COR-L47 (cell line): ENCODE measurements around the gene C16orf87.
A peak's percentile ranks its signal among the peaks of the same experiment; 100 is the strongest.

Experiments
- DNase-seq: peaks from one replicate; lab custom pipeline; 2025; lab: John Stamatoyannopoulos, UW

Gene C16orf87

DNA sequence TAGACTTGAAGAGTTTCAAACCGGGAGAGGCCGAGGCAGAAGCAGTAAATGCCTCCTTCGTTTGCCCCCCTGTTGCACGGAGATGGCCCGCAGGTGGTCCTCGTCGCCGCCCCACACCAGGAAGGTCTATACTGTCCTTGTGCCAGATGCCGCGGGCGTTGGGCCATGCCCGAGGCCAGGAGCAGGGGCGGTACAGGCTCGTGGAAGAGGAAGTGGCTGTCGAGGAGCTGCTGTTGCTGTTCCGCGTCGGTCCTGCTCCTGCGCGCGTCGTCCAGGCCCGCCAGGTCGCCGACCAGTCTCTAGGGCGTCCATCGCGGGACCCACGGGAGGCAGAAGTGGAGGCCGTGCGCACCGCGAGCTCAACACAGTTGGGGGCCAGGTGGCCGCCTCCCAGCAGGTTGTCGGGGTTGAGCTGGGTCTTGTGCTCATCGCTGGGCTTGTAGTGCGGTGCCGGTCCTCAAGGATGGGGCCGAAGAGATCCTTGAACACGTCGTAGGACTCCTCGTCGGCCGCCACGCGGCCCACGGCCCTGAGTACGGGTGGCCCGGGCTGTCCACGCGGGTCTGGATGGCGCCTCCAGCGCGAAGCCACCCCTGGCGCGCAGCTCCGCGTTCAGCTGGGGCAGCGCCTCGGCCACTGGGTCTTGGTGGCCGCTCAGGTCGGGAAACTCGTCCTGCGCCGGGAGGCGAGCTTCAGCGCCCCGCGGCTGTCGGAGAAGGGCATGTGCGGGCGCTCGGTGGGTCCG lies 13.1 kb upstream of the C16orf87 start:
- DNase-seq: no peak

DNA sequence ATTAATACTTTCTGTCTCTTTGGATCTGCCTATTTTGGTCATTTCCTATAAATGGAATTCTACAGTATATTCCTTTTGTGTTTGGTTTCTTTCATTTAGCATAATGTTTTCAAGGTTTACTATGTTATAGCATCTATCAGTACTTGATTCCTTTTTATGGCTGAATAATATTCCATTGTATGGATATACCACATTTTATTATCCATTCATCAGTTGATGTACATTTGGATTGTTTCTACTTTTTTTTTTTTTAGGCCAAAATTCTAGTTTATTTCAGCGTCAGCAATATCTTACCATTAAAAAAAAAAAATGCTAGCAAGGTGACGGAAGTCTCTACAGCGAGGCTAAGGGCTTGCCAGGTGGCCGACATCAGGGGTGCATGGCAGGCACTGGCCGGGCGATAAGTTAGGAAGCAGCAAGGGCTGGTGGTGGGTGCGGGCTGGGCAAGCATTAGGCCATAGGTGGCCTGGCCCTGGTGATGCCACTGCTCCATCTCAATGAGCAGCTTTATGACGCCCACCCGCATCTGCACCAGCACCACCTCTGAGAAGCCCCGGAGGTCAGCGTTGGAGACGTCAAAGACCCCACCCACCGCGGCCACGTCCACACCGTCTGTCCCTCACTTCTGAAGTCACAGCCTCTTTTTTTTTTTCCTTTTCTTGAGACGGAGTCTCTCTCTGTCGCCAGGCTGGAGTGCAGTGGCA lies 11.4 kb upstream of the C16orf87 start:
- no peak for DNase-seq

DNA sequence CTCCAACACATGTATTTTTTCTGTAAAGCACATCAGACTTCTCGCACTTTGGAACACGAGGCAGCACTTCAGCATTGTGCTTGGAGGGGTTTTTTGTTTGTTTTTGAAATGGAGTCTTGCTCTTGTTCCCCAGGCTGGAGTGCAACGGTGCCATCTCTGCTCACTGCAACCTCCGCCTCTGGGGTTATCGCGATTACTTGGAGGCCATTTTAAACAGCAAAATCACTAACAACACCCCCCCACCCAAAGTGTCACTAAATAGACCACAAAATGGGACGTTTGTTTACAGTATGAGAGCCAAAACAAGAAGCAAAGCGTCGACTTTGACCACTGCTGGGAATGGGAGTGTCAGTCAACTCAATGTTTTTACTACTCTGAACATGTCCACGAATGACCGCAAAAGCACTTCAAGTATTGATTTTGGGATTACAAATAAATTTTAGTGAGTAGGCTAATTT lies 9.0 kb upstream of the C16orf87 start:
- no peak for DNase-seq

DNA sequence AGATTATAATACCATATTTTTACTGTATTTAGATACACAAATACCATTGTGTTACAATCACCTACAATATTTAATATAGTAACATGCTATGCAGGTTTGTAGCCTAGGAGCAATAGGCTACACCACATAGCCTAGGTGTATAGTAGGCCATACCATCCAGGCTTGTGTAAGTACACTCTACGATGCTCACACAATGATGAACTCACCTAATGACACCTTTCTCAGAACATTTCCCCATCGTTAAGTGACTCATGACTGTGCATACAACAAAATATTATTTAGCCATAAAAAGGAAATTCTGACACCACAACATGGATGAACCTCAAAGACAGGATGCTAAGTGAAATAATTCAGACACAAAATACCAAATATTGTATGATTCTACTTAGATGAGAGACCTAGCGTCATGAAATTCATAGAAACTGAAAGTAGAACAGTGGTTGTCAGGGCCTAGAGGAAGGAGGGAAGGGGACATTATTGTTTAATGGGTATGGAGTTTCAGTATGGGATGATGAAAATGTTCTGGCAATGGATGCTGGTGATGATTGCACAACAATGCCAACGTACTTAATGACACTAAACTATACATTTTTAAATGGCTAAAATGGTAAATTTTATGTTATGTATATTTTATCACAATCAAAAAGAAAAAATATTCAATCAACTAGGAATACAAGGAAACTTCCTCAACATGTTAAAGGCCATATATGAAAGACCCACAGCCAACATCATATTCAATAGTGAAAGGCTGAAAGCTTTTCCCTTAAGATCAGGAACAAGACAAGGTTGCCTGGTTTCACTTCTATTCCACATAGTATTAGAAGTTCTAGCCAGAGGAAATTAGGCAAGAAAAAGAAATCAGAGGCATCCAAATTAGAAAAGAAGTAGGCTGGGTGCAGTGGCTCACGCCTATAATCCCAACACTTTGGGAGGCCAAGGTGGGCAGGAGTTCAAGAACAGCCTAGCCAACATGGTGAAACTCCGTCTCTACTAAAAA lies 5.9 kb upstream of the C16orf87 start:
- no peak for DNase-seq

DNA sequence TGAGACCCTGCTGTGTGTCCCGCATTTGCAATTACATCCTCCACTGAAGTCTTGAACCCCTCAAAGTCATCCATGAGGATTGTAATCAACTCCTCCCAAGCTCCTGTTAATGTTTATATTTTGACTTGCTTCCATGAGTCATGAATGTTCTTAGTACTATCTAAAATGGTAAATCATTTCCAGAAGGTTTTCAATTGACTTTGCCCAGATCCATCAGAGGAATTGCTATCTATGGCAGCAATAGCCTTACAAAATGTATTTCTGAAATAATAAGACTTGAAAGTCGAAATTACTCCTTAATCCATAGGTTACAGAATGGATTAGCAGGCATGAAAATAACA lies 2.5 kb upstream of the C16orf87 start:
- no peak for DNase-seq

DNA sequence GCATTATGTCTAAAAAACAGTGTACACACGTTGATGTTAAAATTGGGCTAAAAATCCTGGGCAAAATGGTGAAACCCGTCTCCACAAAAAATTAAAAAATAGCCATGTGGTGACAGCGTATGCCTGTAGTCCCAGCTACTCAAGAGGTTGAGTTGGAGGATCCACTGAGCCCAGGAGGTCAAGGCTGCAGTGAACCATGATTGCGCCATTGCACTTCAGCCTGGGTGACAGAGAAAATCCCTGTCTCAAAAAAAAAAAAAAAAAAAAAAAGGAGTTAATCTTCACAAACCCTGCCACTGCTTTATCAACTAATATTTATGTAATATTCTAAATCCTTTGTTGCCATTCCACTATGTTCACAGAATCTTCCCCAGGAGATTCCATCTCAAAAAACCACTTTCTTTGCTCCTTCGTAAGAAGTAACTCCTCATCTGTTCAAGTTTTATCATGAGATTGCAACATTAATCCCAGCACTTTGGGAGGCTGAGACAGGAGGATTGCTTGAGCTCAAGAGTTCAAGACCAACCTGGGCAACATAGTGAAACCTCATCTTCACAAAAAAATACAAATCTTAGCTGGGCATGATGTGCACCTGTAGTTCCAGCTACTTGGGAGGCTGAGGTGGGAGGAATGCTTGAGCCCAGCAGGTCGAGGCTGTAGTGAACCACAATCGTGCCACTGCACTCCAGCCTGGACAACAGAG lies 1.9 kb upstream of the C16orf87 start:
- no peak for DNase-seq

DNA sequence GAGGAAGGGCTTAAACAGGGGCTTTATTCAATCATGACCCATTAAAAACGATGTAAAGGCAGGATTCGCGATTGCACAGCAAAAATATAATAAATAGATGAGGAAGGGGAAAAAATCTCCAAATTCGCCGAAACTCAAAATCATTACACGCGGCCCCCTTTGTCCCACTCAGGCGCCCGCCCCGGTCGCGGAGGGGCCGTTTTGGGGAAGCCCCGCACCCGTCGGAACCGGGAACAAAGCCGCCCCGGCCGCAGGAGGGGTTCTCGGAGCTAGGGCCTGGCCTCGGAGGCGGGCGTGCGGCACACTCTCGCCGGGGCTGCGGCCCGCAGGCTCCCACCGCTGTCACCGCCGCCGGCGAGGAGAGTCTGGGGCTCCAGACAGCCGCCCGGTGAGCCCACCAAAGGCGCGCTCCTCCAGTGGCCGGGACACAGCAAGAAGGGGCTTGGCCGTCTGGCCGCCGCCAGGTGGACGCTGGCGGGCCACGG lies 521 bp downstream of the C16orf87 start:
- DNase-seq: peak; percentile 32

DNA sequence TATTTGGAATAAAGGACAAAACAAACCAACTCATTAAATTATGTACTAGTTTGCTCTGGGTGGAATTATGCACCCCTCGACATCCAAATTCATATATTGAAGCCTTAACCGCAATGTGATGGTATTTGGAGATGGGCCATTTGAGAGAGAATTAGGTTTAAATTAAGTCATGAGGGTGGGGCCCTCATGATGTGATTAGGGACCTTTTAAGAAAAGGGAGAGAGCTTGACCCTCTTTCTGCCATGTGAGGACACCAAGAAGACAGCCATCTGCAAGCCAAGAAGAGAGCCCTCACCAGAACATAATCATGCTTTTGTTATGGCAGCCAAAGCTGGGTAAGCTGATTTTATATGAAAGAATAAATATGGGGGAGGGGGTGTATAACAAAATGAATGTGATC lies 2.0 kb downstream of the C16orf87 start:
- no peak for DNase-seq

DNA sequence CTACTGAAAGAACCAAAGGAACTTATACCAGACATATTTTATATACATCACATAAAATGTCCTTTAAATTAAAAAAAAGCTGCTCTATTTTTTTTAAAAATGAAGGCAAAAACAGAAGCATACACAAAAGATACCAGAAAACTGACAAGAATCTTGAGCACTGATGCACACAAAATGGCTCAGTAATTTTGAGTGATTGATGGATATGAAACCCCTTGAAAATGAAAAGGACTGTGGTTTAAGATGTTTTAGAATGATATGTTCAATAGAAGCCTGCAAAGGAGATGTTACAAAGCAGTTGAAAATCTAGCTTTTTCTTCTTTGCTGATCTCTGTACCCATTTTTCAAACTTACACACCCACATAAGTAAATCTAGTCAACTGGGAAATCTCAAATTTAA lies 2.7 kb downstream of the C16orf87 start:
- no peak for DNase-seq

DNA sequence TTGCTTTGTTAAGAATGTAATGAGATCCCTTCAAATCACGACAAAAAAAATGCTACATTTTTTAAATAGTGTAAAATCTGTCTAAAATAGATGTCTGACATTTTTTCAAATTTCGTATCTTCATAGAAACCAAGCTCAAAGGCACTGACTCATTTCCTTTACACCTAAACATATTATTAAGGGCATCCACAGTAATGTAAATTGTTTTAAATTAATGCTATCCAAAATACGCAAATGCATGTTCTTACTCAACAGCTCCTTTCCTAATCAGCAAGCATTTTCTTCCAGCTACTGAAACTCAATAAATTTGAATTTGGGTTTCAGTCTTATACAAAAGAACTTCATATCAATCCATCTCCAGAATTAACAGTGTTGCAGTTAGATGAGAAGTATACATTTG lies 4.3 kb downstream of the C16orf87 start:
- no peak for DNase-seq

DNA sequence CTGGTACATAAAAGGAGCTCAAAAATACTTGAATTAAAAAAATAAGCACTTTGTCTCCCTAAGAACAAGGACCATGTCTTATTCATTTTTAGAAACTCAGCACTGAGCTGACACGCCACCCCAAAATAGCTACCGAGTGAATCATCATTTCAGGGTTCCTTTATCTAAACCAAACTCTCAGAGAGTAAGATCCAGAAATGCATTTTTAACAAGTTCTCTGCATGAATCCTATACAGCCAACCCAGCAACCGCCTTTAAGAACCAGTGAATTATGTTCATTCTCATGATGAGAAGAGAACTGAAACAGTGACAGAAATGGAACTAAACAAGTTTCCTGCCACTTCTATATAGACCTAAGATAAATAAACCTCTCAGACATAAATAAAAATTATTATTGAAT lies 8.7 kb downstream of the C16orf87 start:
- no peak for DNase-seq

DNA sequence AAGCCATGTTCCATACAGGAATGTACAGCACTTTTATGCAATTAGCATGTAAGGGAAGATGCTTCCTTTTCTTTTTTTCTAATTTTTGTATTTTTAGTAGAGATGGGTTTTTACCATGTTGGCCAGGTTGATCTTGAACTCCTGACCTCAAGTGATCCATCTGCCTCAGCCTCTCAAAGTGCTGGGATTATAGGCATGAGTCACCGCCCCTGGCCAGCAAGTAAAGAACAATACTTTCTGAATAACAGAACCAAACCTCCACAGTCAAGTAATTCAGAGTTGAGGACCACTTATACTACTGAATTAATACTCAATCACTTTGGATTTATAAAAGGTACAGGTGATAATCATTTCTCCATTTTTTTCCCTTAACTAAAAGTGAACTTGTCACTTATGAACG lies 13.0 kb downstream of the C16orf87 start:
- DNase-seq: no peak

DNA sequence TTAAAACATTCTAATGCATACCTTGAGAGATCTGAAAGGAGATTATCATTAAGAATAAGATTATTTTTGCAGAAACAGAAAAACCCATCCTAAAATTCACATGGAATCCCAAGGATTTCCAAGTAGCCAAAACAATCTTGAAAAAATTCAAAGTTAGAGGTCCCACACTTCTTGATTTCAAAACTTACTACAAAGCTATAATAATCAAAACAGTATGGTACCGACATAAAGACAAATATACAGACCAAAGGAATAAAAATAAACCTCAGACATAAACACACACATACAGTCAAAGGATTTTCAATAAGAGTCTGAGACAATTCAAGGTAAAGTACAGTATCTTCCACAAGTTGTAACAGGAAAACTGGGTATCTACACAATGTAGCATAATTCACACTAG lies 16.2 kb downstream of the C16orf87 start:
- DNase-seq: no peak

DNA sequence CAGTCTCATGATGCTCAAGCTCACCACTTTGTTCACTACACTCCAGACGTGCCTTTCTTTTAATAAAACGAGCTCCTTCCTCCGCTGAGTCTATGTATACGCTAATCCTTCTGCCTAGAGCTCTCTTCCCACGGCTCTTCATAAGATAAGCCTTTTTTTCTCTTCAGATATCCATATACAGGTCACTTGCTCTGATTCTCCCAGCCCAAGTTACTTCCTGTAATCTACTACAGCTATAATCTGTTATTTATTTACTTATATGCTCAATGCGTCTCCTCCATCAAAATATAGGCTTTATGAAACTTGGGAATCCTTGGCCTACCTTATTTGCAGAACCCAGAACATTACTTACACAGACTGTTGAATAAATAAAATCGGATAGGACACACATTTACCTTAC lies 17.4 kb downstream of the C16orf87 start:
- no peak for DNase-seq

DNA sequence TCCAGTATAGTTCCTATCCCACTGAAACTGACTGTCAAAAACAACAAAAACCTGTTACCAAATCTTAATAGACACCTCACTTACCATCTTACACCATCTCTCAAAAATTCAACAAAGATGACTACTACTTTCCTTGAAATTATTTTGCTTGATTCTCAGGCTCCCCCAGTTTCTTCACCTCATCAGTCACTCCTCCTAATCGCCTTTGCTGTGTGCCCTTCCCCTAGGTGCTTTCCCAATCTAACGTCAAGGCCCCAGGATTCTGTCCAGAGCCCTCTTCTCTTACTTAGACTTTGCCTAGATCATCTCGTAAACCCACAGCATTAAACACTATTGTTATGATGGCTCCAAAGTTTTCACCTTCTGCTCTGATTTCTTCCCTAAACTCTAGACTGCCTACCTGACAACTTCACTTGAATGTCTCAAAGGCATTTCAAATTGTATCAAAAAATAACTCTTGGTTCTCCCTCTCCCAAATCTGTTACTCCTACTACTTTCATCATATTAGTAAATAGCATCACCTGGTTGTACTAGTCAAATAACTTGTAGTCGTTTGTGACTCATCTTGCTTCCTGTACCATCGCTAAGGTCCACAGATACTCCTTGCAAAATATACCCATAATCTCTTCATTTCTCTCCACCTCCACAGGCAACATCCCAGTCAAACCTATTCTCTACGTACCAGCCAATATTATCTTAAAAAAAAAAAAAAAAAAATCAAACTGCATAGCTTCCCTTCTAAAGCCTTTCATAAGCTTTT lies 18.0 kb downstream of the C16orf87 start:
- no peak for DNase-seq

DNA sequence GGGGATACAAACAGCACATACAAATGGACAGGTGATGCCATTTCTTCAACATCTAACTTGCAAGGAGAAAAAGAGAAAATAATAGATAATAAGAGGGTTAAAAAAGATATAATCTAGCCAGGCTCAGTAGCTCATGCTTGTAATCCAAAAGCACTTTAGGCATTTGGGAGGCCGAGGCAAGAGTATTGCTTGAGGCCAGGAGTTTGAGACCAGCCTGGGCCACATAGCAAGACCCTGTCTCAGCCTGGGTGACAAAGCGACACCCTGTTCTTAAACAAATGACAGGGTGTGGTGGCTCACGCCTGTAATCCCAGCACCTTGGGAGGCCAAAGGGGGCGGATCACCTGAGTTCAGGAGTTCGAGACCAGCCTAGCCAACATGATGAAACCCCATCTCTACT lies 19.3 kb downstream of the C16orf87 start:
- DNase-seq: no peak

DNA sequence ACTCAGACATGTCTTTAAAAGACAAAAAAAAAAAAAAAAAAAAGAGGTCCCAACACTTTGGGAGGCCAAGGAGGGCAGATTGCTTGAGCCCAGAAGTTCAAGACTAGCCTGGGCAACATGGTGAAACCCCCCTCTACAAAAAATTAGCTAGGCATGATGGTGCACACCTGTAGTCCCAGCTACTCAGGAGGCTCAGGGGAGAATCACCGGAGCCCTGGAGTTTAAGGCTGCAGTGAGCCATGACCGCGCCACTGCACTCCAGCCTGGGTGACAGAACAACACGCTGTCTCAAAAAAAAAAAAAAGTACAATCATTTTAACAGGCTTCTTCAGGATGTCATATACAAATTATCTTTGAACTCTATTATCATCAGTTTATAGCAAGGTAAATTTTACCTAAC lies 22.0 kb downstream of the C16orf87 start:
- no peak for DNase-seq

DNA sequence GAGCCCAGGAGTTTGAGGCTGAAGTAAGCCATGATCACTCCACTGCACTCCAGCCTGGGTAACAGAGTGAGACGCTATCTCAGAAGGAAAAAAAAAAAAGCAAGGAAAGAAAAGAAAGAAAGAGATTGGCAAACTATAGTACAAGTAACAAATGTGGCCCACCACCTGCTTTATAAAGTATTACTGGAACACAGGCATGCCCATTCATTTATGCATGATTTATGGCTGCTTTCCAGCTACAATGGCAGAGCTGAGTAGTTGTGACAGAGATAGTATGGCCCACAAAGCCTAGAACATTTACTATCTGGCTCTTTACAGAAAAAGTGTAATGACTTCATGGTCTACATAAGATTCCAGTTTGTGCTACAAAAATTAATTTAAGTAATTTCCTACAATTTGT lies 23.6 kb downstream of the C16orf87 start:
- no peak for DNase-seq

DNA sequence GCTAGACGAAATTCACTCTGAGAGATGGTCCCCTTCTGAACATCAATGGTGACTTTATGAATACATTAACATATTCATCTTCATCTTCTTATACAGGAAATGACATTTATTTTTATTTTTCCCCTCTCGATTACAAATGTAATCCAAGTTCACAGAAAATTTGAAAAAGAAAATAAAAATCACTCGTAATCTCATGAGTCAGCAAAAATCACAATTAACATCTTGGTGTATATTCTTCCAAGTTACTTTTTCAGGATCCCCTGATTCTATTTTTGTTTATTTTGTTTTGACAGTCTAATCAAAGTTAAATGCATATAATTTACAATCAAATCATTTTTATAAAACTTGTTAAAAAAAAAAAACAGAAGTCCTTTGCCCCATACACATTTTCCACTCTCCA lies 27.6 kb downstream of the C16orf87 start:
- no peak for DNase-seq

DNA sequence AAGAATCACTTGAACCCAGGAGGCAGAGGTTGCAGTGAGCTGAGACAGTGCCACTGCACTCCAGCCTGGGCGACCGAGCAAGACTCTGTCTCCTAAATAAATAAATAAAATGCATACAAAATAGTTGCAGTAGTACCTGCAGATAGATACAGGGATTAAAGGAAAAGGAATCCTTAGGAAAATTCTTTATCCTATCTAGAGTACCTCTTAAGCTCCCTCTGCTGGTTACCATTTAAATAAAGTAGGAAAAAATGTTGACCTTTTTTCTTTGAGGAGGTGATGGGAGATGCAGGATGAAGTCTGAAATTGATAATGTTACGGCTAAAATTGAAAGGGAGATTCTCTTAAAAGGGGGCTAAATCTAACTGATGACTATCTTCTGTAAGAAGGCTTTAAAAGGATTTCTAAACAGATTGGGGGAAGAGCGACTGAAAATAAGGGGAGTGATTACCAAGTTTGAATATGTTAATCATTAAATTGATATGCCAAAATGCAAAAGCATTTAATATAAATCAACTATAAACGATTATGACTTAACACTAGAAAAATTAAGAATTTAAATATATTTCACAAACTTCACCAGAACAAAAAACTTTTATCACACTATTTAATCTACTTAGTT lies 29.4 kb downstream of the C16orf87 start:
- peak; percentile 9 for DNase-seq

DNA sequence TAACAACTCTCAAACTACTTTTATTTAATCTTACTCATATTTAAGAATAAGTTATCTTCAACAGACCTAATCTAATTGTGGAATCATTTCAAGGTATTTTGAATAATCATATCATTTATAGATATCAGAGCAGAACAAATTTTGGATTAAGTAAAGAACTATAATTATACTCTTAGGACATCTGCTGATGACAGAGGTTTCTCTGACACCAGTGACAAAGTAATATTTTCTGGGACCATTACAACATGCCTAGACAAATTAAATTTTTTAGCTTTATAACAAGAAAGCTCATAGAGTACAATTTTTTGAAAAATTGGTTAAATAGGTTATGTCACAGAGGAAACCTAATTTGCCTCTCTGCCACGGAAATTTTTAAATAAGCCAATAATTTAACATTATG lies 30.5 kb downstream of the C16orf87 start:
- no peak for DNase-seq
